Measurements from ENCODE around the gene PTPN18. TPM values are rescaled to one million over a fixed set of nuclear protein-coding genes. Genes with fewer than 3 reads are reported as not detected.
"Not testable (repeated sequence)": the region's sequence is repeated elsewhere in the genome, so short reads cannot be mapped to it uniquely, and the experiment has no call there.

The PTPN18 gene, protein sequence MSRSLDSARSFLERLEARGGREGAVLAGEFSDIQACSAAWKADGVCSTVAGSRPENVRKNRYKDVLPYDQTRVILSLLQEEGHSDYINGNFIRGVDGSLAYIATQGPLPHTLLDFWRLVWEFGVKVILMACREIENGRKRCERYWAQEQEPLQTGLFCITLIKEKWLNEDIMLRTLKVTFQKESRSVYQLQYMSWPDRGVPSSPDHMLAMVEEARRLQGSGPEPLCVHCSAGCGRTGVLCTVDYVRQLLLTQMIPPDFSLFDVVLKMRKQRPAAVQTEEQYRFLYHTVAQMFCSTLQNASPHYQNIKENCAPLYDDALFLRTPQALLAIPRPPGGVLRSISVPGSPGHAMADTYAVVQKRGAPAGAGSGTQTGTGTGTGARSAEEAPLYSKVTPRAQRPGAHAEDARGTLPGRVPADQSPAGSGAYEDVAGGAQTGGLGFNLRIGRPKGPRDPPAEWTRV
- 11.8 and 12.5 TPM in 2 replicates for polyA plus RNA-seq (2014; cell fraction: cytosol; rRNA removed)
- 15.3 and 46.9 TPM in 2 replicates for polyA plus RNA-seq (2014; cell fraction: nucleus; rRNA removed)

DNA sequence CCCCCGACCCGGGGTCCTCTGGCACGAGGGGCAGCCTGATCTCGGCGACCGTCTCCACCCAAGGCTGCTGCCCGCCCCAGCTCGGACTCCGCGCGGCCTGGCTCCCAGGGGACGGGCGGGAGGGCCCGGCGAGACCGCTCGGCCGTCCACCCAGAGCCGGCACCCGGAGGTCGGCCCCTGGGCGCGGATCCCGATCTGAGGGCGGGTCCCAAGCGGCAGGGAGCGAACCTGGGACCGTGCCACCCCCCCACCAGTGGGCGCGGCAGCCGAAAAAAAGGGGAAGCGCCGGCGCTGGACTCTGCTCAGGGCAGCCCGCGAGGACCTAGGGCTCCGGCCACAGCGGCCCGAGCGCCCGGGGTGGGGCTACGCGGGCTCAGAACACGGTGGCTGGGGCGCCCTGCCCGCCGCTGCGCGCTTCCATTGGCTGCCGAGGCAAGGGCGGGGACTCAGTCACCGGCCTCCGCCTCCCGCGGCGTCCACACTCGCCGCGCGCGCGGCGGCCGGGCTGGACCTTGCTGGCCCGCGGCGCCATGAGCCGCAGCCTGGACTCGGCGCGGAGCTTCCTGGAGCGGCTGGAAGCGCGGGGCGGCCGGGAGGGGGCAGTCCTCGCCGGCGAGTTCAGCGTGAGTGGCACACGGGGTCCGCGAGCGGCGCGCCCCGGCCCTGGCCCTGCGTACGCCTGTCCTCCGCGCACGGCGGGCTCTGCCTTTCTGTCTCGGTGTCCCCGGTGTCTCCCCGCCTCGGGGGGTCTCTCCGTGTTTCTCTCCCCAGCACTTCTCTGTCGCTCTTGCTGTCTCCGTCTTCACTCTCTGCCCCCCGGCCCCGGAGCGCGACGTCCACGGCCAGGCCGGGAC lies at the start of gene PTPN18:
TSS of gene PTPN18 (plus strand) at position 479 of the 854 bp plus-strand sequence. CDS start at position 531, 52 bp downstream.
- peak; percentile 81 for DNase-seq (ENCODE audit: low spot score)

- no peak for DNase-seq (ENCODE audit: low spot score)
Measured at GRCh38 chr2:130307850-130308249, 48.0 kb upstream of the PTPN18 start.

GRCh38 chr2:130310881-130311280 lies 45.0 kb upstream of the PTPN18 start:
- DNase-seq (ENCODE audit: low spot score) = no peak

- no peak for DNase-seq (ENCODE audit: low spot score)
Measured at GRCh38 chr2:130313812-130314334, 42.0 kb upstream of the PTPN18 start.

GRCh38 chr2:130314377-130314776 lies 41.5 kb upstream of the PTPN18 start:
- no peak for DNase-seq (ENCODE audit: low spot score)

DNA sequence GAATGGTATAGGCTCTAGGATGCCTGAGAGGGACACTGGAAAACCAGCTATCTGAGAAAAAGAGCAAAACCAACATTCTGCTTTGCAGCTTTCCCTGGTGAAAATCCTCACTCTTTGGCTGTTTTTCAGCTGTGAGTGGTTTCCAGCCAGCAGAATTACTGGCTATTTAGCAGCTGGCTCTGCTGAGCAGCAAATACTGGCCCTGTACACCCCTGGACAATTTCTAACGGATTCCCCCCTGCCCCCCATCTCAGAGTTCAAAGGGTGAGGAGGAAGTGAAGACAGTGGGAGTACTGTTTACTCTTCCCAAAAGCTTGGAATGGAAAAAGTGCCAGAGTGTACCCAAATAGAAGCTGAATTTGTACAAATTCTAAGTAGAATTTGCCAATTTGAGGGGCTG lies 39.3 kb upstream of the PTPN18 start:
- DNase-seq (ENCODE audit: low spot score) = no peak

- no peak for DNase-seq (ENCODE audit: low spot score)
Measured at GRCh38 chr2:130318906-130319305, 37.0 kb upstream of the PTPN18 start.

- no peak for DNase-seq (ENCODE audit: low spot score)
Measured at GRCh38 chr2:130319536-130319935, 36.3 kb upstream of the PTPN18 start.

GRCh38 chr2:130327703-130328527 lies 27.9 kb upstream of the PTPN18 start:
- no peak for DNase-seq (ENCODE audit: low spot score)

DNA sequence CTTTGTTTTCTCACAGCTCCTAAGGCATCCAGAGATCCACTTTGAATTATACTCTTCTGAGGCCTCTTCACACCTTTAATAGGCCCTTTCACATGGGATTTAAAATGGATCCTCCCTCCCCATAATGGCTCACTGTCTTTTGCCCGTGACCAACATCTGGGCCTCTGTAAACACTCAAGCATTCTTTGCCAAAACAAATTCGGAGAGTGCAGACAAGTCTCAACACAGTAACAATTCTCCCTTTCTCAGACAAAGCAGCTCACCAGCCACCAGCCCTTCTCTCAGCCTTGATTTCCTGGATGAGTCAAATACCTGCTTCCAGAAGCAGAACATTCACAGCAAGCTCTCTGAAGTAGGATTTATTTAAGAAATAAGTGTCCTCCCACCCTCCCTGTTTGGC lies 27.1 kb upstream of the PTPN18 start:
- no peak for DNase-seq (ENCODE audit: low spot score)

GRCh38 chr2:130332271-130333073 lies 23.4 kb upstream of the PTPN18 start:
- peak; percentile 80 for DNase-seq (ENCODE audit: low spot score)

GRCh38 chr2:130333253-130333652 lies 22.6 kb upstream of the PTPN18 start:
- not testable (repeated sequence) for DNase-seq (ENCODE audit: low spot score)

GRCh38 chr2:130334026-130334425 lies 21.8 kb upstream of the PTPN18 start:
- no peak for DNase-seq (ENCODE audit: low spot score)

GRCh38 chr2:130335226-130335625 lies 20.6 kb upstream of the PTPN18 start:
- no peak for DNase-seq (ENCODE audit: low spot score)

DNA sequence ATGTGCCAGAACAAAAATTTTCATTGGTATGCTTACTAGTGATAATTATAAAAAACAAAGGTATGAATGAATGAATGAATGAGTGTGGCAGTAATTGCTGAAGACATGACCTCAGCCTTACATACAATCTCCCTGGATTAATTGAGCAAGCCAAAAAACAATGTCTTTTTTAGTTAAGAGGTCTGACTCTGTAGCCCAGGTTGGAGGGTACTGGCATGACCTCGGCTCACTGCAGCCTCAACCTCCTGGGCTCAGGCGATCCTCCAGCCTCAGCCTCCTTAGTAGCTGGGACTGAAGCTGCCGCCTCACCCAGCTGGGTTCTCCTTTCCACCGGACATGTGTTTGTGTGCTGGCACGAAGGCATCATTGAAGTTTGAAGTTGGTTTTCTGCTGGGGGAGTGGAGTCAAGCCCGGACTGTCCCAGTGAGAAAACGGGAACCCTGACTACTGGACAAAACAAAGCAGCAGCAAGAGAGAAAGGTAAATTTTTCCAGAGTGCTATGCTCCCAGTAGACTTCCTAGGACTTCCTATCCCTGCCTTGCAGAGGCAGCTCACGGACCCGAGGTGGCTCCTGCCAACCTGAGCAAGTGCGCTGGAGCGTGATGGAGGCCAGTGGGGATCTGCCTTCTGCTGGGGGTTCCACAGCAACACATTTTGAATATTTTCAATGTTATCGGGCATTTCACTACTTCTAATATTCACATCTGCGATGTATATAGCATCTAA lies 19.5 kb upstream of the PTPN18 start:
- DNase-seq (ENCODE audit: low spot score) = peak; percentile 70

DNA sequence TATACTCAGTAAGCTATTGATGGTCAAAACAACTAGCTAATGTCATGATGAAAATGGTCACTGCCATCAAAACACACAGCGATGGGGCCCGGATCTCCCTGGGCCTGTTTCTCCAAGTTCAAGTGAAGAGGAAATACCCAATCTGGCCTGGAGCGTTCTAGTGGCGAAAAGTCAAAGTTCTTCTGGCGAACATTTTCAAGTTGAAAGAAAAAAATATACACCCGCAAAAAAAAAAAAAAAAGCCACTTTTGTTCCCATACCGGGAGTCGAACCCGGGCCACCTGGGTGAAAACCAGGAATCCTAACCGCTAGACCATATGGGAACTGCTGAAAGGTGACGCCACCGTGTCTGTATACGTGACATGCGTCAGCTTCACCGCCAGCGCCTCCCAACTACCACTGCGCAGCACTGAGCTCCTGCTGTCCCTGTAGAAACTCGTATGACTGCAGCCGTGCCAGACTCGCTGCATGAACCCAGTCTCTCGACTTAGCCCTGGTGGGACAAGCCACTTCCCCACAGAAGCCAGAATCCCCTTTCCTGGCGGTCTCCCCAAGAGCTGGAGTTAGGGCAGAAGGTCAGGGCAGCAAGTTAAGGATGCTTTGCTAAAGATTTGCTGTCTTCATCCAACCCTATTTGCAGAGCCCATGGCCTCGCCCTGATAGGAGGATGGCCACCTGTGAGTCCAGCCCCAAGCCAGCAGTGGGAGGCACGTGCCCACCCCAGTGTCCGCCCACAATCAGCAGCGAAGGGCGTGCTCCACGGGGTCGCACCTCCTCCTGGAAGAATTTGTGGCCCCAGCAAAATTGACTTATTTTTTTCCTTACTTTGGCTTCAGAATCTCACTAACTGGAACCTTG lies 18.8 kb upstream of the PTPN18 start:
- peak; percentile 93 for DNase-seq (ENCODE audit: low spot score)

- DNase-seq (ENCODE audit: low spot score) = no peak
Measured at GRCh38 chr2:130337735-130338325, 18.0 kb upstream of the PTPN18 start.

DNA sequence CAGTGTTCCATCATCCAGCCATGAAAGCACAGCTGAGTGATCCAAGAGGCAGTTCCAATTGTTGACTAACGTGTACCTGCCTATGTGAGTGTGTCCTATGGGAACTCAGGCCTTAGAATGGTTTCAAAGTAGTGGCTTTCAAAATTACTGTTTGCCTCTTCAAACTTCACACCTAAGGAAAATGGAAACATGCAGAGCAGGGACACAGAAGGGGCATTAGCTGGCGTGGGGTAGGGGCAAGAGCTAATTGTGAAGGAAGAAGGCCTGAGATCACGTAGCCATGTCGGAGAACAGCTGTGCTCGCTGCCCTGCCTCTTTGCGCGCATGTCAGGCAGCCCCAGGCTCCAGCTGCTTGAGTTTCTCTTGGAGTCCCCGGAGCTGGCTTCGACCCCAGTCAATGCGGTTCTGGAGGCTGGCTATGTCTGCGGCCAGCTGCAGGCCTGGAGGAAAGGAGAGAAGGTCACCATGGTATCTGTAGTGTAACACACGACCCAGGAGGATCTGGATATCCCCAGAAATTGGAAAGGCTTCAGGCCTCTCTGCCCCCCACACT lies 17.0 kb upstream of the PTPN18 start:
- DNase-seq (ENCODE audit: low spot score) = no peak
